COLO668 (cell line): Measurements from ENCODE around the gene CRYGS.
"Not testable (repeated sequence)": the region's sequence is repeated elsewhere in the genome, so short reads cannot be mapped to it uniquely, and the experiment has no call there.

Source experiments
- DNase-seq: peaks from one replicate; lab custom pipeline; 2025; ENCODE audit not compliant: unreplicated experiment; lab: John Stamatoyannopoulos, UW

Gene CRYGS

GRCh38 chr3:186520431-186520830, 23.7 kb downstream of the CRYGS start:
- no peak for DNase-seq

DNA sequence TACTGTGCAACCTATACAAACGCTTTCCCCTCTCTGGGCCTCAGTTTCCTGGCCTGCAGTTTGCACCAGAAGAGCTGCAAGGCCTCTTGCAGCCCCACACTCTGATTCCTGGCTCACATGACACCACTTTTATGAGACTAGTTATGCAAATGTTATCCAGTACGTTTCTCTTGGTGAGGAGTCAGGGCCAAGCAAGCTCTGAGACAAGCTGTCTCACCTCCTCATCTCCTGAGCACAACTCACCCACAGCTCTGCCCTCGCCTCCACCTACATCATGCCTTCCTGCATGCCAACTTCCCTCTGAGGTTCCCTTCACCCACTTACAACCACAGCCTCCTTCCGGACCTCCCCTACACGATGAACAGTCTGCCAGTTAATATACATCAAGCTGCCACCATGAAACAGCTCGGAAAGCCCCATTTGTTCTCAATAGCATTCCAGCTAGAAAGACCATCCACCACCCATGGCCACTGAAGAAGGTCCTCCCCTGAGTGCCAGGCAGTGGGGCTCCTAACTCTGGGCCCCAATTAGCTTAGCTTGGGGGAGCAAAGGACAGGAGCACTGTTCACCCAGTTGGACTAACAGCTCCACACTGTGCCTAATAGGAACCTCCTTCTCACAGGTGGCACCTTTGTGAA, 25.0 kb downstream of the CRYGS start:
- no peak for DNase-seq

GRCh38 chr3:186517218-186517617, 27.0 kb downstream of the CRYGS start:
- no peak for DNase-seq

GRCh38 chr3:186516646-186517045, 27.5 kb downstream of the CRYGS start:
- no peak for DNase-seq

GRCh38 chr3:186515125-186515524, 29.1 kb downstream of the CRYGS start:
- DNase-seq, result no peak

DNA sequence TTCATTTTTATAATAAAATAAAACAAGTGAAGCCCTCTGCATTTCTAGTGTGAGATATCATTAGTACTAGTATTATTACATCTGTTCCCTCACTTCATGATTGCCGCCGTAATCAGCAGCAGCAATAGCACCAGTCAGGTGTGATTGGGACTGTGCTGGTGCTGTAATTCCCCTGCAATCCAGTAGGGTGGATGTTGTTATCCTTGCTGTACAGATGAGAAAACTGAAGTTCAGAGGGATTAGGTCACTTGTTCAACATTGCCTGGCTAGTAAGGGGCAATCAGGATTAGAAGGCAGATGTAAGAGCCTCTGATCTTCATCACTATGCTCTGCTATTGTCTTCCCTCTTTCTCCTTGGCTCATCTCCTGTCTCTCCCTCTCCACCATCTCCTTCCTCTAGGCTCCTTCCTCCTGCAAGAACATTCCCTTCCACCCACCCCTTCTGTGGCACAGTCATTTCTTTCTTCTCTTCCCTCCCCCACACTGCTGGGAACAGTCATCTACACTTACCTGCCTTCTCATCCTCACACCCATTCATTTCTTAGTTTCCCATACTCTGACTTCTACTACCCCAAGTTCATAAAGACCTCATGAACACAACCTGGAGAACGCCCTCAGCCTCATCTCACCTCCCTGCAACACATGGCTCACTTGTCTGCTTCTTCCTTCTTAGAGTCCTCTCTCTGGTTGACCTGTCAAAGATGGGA, 29.7 kb downstream of the CRYGS start:
- DNase-seq, result no peak

DNA sequence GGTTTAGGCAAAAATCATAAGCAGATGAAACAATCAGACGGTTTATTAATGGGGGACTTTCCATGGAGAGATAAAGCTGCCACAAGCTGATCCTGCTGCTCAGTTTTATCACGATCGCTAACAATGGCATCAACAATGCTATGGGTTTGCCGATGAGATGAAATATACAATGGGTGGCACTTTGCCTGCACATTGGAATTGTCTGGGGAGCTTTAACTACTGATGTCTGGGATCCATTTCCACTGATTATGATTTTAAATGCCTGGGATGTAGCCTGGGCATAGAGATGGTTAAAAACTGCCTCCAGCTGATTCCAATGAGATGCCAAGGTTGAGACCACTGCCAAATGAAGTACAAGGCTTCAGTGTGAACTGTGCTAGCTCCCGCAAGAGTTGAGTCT, 30.8 kb downstream of the CRYGS start:
- no peak for DNase-seq

DNA sequence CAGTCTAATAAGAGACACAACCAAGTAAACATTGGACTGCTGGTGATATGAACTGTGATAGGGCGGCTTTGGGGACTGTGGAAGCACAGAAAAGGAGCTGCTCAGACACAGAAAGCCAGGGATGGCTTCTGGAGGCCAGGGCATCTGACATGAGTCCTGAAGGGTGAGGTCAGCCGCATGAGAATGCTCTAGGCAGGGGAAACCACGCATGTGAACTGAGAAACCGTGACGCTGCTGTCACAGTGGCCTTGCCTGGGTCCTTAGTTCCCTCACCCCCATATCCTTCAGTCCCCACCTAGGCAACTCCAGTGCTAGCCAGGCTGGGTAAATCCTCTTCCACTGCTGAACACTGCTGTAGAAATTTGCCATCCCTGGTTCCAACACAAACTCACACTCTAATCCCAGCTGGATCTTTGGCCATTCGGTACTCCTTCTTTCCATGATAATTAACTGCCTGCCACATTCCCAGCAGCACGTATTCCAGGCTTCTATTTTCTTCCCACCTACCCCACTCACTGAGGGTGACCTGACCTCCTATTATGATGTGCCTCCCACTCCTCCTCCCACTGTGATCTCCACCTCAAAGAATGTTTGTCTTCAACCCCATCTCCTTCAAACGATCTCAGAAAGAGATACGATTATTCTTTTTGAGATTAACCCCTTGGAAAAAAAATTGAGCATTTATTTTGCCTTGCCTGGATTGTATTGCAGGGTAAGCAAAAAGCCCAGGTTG, 31.4 kb downstream of the CRYGS start:
- DNase-seq, result no peak

DNA sequence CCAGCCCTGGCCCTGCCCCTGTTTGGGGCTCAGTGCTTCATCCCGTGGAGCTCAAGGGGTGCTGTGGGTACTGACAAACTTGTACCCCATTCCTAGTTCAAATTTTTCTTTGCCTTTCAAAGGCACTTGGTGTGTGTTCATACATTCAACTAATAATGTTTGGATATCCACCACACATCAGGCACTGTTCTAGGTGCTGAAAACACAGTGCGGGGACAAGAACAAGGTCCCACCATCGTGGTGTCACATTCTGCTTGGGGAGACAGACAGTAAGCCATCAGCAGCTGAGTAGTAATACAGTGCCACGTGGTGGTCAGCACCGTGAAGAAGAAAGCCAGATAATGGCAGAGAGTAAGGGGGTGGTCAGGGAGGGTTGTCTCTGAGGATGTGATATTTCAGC, 32.5 kb downstream of the CRYGS start:
- DNase-seq, result no peak

- DNase-seq, result no peak
Observed at GRCh38 chr3:186511245-186511644, 32.9 kb downstream of the CRYGS start.

DNA sequence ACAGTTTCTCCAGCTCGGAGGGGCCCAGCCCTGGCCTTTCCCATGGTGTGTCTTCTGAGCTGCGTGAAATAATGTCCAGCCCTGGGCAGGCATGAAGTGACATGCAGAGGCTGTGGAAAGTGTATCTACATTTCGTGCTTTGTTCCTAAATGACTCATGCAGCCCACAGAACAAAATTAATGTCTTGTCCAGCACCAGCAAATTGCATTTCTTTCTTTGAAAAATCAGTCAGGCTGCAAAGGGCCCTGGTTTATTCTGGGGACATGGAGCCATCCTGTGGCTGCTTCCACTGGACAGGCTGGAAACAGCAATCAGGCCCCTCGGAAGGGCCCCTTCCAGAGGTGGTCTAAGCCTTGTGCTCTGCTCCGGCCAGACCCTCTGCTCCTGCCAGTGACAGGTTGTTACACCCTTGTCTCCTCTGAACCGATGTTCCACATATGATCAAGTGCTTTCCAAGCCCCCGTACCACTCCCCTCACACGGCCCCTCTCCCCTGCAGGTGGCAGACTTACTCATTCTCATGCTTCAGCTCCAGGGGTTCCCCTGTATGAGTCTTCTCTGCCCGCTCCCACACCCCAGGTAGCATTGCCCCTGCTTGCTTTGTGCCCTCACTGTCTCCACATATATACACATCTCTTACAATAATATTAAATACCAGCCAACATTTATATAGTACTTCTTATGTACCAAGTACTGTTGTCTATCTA, 33.7 kb downstream of the CRYGS start:
- DNase-seq, result no peak

DNA sequence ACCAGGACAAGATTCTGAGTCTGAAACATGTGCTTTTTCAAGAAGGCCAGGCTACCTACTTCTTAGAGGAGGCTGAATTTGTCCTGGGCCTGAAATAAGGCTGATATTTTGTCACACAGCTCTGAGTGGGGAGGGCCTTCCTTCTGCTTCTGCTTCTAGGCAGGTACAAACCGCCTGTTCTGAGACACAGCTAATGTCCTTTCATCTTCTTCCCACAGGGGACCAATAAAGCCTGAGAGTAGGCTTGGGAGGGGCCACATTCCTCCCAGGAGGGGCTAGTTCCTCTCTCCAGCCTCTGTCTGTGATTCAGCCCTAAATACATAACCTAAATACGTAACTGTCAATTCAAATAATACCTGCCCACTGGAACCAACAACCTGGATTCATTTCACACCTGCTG, 34.8 kb downstream of the CRYGS start:
- DNase-seq, result no peak

- DNase-seq, result no peak
Observed at GRCh38 chr3:186506857-186507256, 37.3 kb downstream of the CRYGS start.

GRCh38 chr3:186506191-186506739, 37.9 kb downstream of the CRYGS start:
- no peak for DNase-seq

DNA sequence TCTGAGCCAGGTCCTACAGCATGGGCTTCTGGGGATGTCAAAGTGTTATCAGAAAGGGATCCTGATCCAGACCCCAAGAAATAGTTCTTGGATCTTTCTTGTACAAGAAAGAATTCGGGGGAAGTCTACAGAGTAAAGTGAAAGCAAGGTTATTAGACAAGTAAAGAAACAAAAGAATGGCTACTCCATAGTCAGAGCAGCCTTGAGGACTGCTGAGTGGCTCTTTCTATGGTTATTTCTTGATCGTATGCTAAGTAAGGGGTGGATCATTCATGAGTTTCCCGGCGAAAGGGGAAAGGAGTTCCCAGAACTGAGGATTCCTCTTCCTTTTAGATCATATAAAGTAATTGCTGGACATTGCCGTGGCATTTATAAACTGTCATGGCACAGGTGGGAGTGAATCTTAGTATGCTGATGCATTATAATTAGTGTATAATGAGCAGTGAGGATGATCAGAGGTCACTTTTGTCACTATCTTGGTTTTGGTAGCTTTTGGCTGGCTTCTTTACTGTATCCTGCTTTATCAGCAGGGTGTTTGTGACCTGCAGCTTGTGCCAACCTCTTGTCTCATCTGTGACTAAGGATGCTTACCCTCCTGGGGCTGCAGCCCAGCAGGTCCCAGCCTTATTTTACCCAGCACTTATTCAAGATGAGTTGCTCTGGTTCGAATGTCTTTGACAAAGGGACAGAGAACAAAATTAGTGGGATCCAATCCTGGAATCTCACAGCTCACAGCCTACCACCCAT, 41.0 kb downstream of the CRYGS start:
- DNase-seq, result no peak

DNA sequence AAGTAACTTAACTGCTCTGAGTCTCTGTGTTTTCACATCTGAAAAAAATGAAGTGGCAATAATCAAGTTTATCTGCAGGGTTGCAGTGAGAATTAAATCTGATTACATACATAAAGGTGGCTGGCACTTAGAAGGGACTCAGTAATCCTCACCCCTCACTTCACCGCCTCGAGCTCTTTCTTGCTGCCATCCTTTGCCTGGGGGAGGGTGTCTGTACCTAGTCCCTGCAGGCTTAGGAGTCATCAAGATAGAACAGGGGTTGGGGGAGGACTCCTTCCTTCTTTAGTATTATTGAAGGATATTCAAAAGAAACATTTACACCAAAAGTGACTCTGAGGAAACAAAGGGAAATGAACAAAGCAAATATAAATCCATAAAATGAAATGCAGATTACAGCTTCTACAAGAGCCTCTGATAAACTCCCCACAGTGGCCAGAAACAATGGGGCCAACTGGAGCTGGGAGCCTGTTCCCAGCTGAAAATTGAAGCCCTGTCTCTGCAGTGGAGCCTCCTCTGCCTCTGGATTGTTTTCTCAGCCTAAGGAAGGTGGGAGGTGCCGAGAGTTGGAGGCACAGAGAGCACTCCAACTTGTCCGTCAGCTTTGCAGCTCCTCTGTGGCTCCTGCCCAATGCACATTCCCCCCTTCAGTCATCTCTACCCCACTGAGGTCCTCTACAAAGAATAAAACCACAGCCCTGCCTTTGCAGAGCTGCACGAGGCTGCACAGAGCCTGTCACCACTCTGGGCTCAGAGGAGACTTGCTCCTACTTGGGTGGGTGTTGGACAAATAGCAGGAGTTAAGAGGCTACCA, 41.8 kb downstream of the CRYGS start:
- DNase-seq, result no peak

- not testable (repeated sequence) for DNase-seq
Observed at GRCh38 chr3:186499949-186500348, 44.2 kb downstream of the CRYGS start.

DNA sequence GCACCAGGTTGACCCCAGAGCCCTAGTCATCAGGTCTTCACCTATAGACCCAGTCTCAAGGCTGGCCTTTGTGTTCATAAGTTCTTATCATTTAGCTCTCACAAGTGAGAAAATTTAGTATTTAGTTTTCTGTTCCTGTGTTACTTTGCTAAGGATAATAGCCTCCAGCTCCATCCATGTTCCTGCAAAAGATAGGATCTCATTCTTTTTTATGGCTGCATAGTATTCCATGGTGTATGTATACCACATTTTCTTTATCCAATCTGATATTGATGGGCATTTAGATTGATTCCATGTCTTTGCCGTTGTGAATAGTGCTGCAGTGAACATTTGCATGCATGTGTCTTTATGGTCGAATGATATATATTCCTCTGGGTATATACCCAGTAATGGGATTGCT, 46.2 kb downstream of the CRYGS start:
- DNase-seq, result not testable (repeated sequence)

GRCh38 chr3:186497608-186498007, 46.6 kb downstream of the CRYGS start:
- DNase-seq, result no peak

DNA sequence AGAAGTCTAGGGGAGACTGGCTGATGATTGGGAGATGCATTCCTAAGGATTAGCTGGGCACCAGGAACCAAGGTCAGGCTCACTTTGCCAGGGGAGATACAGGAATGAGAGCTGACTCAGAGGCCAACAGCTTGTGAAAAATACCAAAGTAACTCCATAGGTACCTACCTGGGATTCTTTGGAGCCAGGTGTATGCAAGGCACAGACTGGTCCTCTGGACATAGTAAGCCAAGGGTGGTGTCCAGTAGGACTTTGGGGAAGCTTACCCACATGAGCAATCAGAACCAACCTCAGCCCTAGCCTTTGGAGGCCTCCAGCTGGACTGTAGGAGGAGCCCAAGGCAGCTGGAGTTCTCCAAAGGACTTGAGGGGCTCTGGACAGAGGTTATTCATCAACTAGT, 47.5 kb downstream of the CRYGS start:
- DNase-seq, result no peak
